Caki2 (cell line): ENCODE results near the gene PSMD1. TPM values are rescaled to one million over a fixed set of nuclear protein-coding genes. Genes with fewer than 3 reads are reported as not detected.
"Not testable (repeated sequence)": the region's sequence is repeated elsewhere in the genome, so short reads cannot be mapped to it uniquely, and the experiment has no call there.

ENCODE experiments used
- DNase-seq: peaks from one replicate; pipeline ENCODE4 v3.0.0-alpha.2; 2015; ENCODE audit warnings: low read depth
- in situ Hi-C: cut with HindIII; loops from 2 replicates; pipeline ENCODE4 v1.10.0; 2016; ENCODE audit warnings: low sequenced_read_pairs, low pct_unique_long_range_greater_than_20kb, mixed read lengths
- total RNA-seq: library from RNA; depleted of rRNA; stranded (reverse); fragments of >200 nt; shearing (Covaris generic); gene quantifications from 2 replicates; pipeline ENCODE4 v1.2.3, GENCODE V29; 2014; ENCODE audit warnings: low replicate concordance

PSMD1 gene
- total RNA-seq, 1 experiment from 2014 or later = 37.6 TPM

DNA sequence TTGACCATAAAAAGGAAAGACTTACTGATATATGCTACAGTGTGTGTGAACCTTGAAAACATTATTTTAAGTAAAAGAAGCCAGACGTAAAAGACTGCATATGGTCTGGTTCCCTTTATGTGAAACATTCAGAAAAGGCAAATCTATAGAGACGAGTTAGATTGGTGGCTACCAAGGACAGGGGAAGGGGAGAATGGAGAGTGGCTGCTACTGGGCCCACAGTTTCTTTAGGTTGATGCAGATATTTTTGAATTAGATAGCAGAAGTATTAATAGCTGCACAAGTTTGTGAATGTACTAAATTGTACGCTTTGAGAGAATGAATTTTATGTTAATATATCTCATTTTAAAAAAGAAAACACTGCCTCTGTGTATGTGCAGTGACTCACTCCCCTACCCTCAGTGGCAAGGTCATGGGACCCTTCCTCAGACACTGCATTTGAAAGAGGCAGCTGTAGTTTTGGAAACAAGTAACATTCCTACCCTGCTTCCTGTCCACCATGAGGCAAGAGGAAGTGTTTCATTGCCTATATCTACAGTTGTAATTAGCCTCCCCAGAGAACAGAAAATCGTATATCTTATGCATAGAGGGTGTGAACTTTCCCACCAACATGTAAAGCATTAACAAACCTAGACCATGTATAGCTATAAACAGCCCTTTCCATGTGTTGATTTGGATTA is 111.9 kb downstream of the PSMD1 start:
- DNase-seq = no peak
- in situ Hi-C loops = no loop called here

DNA sequence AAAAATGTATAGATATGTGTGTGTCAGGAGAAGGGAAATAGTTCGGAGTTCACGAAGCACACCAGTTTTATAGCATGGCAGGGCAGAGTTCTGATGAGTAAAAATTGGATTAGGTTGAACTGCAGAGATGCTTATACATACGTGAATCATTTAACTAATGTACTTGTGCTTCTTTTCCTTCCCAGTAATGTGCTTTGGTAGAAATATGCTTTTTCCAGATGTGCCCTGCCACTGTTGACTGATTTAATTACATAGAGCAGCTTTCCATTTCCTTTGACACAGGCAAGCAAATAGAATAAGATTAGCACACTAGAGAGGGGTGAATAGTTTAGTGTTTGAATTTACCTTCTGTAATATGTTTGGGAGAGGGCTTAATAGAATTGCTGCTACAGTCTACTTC is 112.8 kb downstream of the PSMD1 start:
- no peak for DNase-seq
- in situ Hi-C loops = no loop called here

DNA sequence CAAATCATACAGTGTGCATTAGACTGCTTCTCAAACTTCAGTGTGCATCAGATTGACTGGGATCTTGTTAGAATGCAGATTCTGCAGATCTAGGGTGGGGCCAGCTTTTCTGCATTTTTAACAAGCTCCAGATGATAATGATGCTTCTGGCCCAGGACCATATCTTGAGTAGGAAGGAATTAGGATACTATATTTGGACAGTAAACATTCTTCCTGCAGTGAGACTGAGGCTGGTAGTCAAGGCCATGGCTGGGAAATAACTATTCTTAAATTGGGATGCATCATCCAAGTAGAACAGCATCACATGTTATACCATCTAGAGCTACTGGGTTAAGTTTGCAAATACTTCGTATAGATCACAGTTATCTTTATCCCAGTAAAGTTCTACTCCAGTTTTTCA is 113.4 kb downstream of the PSMD1 start:
- in situ Hi-C loops = no loop called here
- no peak for DNase-seq

- DNase-seq = no peak
- in situ Hi-C loops = no loop called here
Observed at GRCh38 chr2:231172025-231172424, 115.4 kb downstream of the PSMD1 start.

GRCh38 chr2:231174211-231174651 is 117.6 kb downstream of the PSMD1 start:
- in situ Hi-C loops = no loop called here
- no peak for DNase-seq

GRCh38 chr2:231176066-231176465 is 119.4 kb downstream of the PSMD1 start:
- in situ Hi-C loops = no loop called here
- no peak for DNase-seq

- in situ Hi-C loops = no loop called here
Observed at GRCh38 chr2:231177156-231178025, 120.7 kb downstream of the PSMD1 start.

GRCh38 chr2:231178805-231179204 is 122.1 kb downstream of the PSMD1 start:
- in situ Hi-C loops, DNase-seq: not testable (repeated sequence)

More at GRCh38 chr2:231177156-231178025, 120.7 kb downstream of the PSMD1 start:
- DNase-seq = no peak

DNA sequence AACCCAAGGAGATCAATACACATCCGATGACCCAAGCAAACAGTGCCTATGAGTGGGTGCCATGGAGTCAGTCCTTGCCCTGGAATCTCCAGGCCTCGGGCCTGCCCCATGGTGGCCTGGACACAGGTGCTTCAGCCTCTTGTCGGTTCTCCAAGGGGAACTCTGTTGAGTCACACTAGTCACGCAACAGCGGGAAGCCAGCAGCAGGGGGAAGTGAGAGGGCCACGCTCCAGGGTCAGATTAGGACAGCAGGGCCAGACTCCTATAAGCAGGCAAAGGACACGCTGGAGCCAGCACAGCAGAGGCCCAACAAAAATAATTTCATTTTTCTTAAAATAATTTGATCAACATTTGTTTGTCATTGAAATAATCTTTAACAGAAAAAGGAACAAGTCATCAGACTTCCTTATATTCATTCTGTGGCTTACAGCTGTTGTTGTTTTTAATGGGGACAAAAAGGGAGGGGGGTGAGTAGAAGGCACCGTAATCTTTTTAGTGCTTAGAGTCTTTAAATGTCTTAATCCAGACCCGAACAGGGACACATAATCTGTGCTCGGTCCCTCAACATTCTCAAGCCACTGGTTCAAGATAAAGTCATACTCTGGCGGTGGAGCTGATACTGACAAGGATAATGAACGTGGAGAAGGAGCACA is 125.3 kb downstream of the PSMD1 start:
- in situ Hi-C loops = no loop called here
- DNase-seq = peak; percentile 66

GRCh38 chr2:231182513-231182899 is 125.8 kb downstream of the PSMD1 start:
- no peak for DNase-seq
- in situ Hi-C loops = no loop called here

DNA sequence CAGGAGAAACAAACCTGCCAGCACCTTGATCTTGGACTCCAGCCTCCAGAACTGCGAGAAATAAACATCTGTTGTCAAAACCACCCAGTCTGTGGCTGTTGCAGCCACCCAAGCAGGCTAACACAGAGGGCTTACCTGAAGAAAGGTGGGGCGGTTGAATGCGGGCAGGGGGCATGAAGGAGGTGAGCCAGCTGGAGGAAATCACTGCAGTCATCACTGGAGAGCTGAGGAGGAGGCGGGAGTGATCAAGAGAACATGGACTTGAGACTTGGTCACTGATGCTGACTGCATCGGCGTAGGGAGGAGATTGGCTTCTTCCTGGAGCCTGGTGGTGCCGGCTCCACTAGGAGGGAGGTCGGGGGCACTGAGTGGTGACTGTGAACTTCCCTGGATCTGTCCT is 127.2 kb downstream of the PSMD1 start:
- no peak for DNase-seq
- in situ Hi-C loops = no loop called here

- DNase-seq = no peak
- in situ Hi-C loops = no loop called here
Observed at GRCh38 chr2:231184319-231184718, 127.7 kb downstream of the PSMD1 start.

DNA sequence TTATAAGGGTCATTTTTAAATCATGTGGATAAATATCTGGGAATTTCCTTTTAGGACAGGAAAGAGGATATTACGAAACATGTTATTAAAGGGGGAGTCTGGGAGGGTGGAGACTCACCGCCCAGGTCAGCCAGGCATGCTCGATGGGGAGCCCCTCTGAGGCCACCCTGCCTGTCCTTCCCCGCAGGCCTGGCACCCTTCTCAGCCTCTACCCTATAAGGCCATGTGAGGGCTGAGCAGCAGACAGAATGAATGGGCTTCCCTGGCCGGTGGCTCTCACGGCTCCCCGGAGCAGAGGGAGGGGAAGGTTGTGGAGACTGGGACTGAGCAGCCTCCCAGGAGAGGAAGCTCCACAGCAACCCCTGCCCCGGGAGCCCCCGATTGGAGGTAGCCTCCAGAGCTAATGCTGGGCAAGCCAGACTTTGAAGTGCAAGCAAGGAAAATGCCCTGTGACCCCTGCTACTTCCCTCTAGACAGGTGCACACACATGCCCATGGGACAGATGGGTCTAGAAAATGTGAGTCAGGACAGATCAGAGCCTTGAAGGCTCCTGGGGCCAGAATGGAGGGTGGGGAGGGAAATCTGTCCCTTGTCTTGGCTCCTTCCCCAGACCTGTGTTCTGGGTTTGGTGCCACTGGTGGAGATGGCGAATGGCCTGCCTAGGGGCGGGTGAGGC is 128.5 kb downstream of the PSMD1 start:
- in situ Hi-C loops = no loop called here
- no peak for DNase-seq

GRCh38 chr2:231185886-231186285 is 129.2 kb downstream of the PSMD1 start:
- in situ Hi-C loops = no loop called here

GRCh38 chr2:231186325-231186724 is 129.7 kb downstream of the PSMD1 start:
- in situ Hi-C loops = no loop called here

More at GRCh38 chr2:231185886-231186285, 129.2 kb downstream of the PSMD1 start:
- DNase-seq = no peak

GRCh38 chr2:231187736-231188505 is 131.3 kb downstream of the PSMD1 start:
- in situ Hi-C loops = no loop called here
- no peak for DNase-seq

More at GRCh38 chr2:231186325-231186724, 129.7 kb downstream of the PSMD1 start:
- no peak for DNase-seq

DNA sequence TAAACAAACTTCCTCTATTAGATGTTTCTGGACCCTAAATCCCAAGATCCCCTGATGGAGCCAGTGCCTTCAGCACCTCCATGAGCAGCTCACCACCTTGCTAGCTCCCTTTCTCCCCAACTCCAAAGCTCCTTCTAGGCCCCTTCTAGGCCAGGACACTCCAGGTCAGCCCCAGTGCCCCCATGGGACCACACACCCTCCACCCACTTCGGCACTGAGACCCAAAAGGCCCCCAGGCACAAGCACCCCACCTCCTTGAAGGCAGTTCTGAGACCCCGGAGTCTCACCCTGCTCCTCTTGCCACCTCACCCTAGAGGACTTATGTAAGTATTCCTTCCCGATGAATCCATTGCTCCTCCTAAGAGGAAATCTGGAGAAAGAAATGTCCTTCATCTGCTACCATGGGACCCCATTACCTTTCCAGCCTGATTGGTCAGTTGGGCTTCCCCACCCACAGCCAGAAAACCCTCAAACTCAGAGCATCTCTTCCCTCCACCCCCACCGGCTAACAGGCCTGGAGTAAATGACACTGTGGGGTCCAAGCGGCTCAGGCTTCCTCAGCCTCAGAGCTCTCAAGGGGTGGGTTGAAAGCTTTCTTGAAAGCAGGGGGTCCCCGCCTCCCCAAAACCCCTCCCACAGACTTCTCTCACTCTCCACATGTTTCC is 132.0 kb downstream of the PSMD1 start:
- in situ Hi-C loops = no loop called here
- no peak for DNase-seq
